Measurements from ENCODE around the gene UBTD2.

- TF ChIP-seq, protein P1, sequence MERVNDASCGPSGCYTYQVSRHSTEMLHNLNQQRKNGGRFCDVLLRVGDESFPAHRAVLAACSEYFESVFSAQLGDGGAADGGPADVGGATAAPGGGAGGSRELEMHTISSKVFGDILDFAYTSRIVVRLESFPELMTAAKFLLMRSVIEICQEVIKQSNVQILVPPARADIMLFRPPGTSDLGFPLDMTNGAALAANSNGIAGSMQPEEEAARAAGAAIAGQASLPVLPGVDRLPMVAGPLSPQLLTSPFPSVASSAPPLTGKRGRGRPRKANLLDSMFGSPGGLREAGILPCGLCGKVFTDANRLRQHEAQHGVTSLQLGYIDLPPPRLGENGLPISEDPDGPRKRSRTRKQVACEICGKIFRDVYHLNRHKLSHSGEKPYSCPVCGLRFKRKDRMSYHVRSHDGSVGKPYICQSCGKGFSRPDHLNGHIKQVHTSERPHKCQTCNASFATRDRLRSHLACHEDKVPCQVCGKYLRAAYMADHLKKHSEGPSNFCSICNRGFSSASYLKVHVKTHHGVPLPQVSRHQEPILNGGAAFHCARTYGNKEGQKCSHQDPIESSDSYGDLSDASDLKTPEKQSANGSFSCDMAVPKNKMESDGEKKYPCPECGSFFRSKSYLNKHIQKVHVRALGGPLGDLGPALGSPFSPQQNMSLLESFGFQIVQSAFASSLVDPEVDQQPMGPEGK (tag by site-specific recombination; IDR thresholded peaks at IDR 0.05): no peak
- no peak for TF ChIP-seq PRDM4 (tag by site-specific recombination; IDR thresholded peaks at IDR 0.05)
- TF ChIP-seq, protein P2, sequence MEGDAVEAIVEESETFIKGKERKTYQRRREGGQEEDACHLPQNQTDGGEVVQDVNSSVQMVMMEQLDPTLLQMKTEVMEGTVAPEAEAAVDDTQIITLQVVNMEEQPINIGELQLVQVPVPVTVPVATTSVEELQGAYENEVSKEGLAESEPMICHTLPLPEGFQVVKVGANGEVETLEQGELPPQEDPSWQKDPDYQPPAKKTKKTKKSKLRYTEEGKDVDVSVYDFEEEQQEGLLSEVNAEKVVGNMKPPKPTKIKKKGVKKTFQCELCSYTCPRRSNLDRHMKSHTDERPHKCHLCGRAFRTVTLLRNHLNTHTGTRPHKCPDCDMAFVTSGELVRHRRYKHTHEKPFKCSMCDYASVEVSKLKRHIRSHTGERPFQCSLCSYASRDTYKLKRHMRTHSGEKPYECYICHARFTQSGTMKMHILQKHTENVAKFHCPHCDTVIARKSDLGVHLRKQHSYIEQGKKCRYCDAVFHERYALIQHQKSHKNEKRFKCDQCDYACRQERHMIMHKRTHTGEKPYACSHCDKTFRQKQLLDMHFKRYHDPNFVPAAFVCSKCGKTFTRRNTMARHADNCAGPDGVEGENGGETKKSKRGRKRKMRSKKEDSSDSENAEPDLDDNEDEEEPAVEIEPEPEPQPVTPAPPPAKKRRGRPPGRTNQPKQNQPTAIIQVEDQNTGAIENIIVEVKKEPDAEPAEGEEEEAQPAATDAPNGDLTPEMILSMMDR (tag by site-specific recombination; IDR thresholded peaks at IDR 0.05): no peak
- TF ChIP-seq ZNF24 (tag by site-specific recombination; IDR thresholded peaks at IDR 0.05): no peak
- no peak for TF ChIP-seq ZBTB10 (tag by site-specific recombination; IDR thresholded peaks at IDR 0.05)
- no peak for TF ChIP-seq YY1 (tag by site-specific recombination; IDR thresholded peaks at IDR 0.05)
- TF ChIP-seq TCF7L2 (IDR thresholded peaks at IDR 0.05; ENCODE audit: borderline replicate concordance, low read depth, low read length): no peak
- TF ChIP-seq ZNF10 (tag by site-specific recombination; IDR thresholded peaks at IDR 0.05): no peak
- no peak for TF ChIP-seq ZFP37 (tag by site-specific recombination; IDR thresholded peaks at IDR 0.05)
- TF ChIP-seq GLI4 (tag by site-specific recombination; IDR thresholded peaks at IDR 0.05): no peak
- no peak for TF ChIP-seq ZNF148 (tag by site-specific recombination; IDR thresholded peaks at IDR 0.05; ENCODE audit: borderline replicate concordance)
- TF ChIP-seq ZNF843 (tag by site-specific recombination; IDR thresholded peaks at IDR 0.05): no peak
Measured at GRCh38 chr5:172266071-172266675, 17.4 kb downstream of the UBTD2 start.
